Muscle of arm (tissue), 12 donors: Measurements from ENCODE around the gene H3-3A. TPM values are rescaled to one million over a fixed set of nuclear protein-coding genes. Genes with fewer than 3 reads are reported as not detected.

ENCODE experiments used
- DNase-seq: peaks from one replicate; pipeline ENCODE4 v3.0.0-alpha.2; 2013
- polyA plus RNA-seq, 12 donors: library from polyadenylated mRNA; unstranded; fragments of 120-200 nt; gene quantifications; one replicate each; pipeline ENCODE4 v1.2.1, GENCODE V29; 2013; ENCODE audit not compliant: insufficient read length in 12 of 12

H3-3A gene
- polyA plus RNA-seq, 12 donors = 589 to 1,309 (median 768) TPM; not detected in 1

GRCh38 chr1:226108935-226109828, 46.7 kb downstream of the H3-3A start:
- peak; percentile 58 for DNase-seq

DNA sequence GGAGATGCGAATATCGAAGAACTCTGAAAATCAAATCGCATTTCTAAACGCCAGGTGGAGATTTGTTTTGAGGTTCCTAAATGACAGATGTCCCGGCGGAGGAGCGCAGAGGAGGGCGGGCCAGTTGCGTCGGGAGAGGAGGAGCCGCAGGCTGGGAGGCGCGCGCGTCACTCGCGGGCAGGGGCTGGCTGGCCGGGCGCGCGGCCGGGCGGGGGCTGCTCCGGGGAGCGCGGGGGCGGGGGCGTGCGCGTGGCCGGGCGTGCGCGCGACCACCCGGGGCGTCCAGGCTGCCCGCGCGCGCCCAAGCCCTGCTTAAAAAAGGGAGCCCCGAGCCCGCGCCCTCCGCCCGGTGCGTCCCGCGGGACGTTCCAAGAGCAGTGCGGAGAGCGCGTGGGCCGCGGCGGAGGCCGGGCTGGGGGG, 47.3 kb downstream of the H3-3A start:
- DNase-seq = peak; percentile 86

DNA sequence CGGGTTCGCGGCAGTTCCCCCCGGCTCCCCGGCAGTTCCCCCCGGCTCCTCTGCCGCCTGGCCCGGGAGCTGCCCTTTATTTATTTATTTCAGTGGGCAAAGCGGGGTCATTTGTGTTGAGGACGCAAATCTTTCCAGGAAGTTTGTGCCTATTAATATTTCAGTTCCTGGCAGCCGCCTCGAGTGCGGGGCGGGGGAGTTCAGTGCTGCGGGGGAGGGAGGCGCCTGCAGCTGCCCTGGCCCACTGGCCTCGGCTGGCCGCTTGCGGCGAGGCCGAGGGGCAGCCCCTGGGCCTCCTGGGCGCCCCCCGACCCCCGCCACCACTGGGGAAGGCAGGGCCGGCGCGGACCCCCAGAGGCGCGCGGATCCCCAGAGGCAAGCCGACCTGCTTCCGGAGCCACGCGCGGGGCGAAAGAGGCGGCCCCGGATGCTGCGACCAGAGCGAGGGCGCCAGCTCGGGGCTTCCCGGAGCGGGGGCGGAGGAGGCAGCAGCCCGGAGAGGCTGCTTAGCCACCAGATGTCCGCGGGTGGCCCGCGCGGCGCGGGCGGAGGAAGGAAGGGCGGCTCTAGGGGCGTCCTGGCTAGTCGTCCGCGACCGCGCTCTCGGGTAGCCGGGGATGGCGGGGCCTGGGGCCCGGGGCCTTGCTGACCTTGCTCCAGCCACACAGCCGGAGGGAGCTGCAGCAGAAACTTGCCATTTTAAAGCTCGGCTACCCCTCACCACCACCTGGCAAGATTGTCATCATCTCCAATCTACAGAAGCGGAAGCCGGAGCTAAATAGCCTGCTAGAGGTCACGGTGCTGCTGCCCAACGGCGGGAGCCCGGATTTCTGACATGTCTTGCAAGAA, 48.0 kb downstream of the H3-3A start:
- DNase-seq = peak; percentile 82

DNA sequence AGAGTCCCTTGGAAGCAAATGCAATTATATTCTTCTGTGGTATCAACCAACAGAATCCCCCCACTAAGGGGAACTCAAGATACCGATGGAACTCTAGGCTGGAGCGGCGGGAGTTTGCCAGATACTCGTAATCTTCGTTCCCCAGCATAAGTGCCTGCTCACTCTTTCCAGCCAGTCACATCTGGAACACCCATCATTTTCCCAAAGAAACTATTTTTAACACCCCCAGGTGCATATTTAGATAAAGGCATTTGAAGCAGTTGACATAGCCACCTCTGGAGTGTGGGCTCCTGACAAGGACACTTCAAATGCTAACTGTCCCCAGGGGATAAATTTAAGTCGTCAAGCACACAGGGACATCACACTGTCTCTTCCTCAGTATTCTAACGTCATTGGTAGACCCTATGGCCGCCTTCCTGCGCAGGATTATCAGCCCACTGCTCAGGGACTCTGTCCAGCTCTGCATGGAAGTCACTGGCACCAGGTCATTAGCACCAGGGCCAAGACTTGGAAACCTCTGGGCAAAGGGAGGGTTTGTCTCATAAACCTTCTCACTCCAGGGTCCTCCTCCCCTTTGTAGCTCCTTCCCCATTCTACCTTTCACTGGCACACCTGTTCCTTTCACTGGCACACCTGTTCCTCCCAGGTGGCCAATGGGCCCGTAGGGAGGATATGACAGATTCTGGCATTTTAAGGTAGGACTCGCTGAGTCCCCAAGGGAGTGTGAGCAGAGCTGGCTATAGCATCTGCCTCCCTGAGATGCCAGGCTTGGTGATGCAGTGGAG, 48.8 kb downstream of the H3-3A start:
- peak; percentile 52 for DNase-seq

- DNase-seq = no peak
Observed at GRCh38 chr1:226111883-226112261, 49.4 kb downstream of the H3-3A start.

DNA sequence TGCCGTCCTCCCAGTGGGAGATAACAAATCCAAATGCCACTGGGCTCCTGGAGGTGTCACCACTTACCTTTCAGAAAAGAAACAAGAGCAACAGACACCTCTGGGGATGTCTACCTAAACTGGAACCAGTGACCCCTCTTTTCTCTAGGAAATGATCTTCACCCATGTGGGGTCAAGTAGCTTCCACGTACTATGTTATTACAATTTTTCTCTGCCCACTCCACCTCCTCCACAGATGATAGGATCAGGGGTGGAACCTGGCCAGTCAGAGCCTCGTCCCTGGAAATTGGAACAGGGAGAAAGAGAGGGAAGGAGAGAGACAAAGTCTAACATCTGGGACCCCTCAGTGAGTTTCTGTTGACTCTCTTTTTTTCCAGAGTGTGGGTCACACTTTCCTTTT, 50.1 kb downstream of the H3-3A start:
- DNase-seq = no peak

DNA sequence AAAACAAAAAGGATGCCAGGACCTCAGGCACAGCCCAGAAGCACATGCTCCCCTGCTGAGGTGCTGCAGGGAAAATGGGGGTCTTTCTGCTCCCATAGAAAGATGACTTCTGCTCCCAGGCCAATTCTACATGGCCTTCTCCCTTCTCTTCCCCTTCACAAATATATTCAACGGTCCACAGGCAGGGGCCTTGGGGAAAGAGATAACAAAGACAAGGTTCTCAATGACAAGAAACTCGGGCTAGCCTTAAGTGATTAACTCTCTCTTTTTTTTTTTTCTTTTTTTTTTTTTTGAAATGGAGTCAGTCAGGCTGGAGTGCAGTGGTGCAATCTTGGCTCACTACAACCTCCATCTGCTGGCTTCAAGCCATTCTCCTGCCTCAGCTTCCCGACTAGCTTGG, 54.2 kb downstream of the H3-3A start:
- DNase-seq = no peak

DNA sequence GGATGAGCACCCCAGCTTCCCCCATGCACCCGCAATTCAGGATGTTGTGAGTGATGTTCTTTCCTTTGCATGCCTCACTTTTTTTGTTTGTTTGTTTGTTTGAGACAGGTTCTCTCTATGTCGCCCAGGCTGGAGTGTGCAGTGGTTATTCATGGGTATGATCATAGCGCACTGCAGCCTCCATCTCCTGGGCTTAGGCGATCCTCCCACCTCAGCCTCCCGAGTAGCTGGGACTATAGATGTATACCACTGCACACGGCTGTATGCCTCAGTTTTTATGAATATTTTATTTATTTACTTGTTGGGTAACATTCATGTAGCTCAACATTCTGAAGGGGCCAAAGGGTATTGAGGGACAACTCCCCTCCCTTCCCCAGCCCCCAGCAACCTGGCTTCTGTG, 54.8 kb downstream of the H3-3A start:
- DNase-seq = no peak

GRCh38 chr1:226118357-226118756, 55.8 kb downstream of the H3-3A start:
- no peak for DNase-seq

DNA sequence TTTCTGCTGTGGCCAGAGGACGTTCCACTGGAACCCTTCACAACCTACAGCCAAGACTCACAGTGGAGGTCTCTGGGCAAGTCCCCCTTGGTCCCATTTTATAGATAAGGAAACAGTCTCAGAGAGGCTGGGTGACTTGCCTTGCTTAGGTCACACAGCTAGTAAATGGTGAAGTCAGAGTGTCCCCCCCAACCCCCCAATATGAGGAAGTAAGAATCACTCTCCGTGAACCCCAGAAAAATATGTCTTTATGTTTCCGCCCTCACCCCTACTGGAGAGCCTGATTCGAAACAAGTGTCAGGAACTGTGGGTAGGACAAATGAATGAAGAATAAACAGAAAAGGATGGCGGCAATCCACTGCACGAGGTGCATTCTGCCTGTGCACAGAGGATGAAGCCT, 56.7 kb downstream of the H3-3A start:
- DNase-seq = no peak

GRCh38 chr1:226120398-226120797, 57.9 kb downstream of the H3-3A start:
- no peak for DNase-seq

- no peak for DNase-seq
Observed at GRCh38 chr1:226121049-226121586, 58.6 kb downstream of the H3-3A start.

Other genes starting within 250 kb of the H3-3A start
- gene TMEM63A, start 180.3 kb upstream of the H3-3A start, polyA plus RNA-seq = 10 to 100 TPM in 11 of 12 donors, not detected in 1; 15.7 to 48.6 (median 23.1) TPM
- gene LEFTY1, start 173.6 kb upstream of the H3-3A start, polyA plus RNA-seq = under 1 TPM in 10 of 12 donors, not detected in 2; 0.14 to 0.61 (median 0.37) TPM
- 10 to 100 TPM in 11 of 12 donors, not detected in 1; 28.0 to 44.2 (median 32.4) TPM for gene PYCR2, start 138.5 kb upstream of the H3-3A start, polyA plus RNA-seq
- 1 to 10 TPM in 10 of 12 donors, not detected in 2; 3.0 to 8.0 (median 4.3) TPM for gene LEFTY2, start 121.5 kb upstream of the H3-3A start, polyA plus RNA-seq
- 10 to 100 TPM in 11 of 12 donors, not detected in 1; 11.8 to 17.0 (median 15.0) TPM for gene SDE2, start 63.4 kb upstream of the H3-3A start, polyA plus RNA-seq
- 10 to 100 TPM in 11 of 12 donors, not detected in 1; 47.4 to 65.4 (median 53.9) TPM for gene ACBD3, start 124.0 kb downstream of the H3-3A start, polyA plus RNA-seq
- under 1 TPM in 10 of 12 donors, not detected in 2; 0.23 to 0.94 (median 0.54) TPM for gene MIXL1, start 160.9 kb downstream of the H3-3A start, polyA plus RNA-seq
- 1 to 10 TPM in 10 of 12 donors, not detected in 2; 6.6 to 9.2 (median 8.5) TPM for gene LIN9, start 246.4 kb downstream of the H3-3A start, polyA plus RNA-seq